ENCODE data around the gene DEPDC1B.

DNA sequence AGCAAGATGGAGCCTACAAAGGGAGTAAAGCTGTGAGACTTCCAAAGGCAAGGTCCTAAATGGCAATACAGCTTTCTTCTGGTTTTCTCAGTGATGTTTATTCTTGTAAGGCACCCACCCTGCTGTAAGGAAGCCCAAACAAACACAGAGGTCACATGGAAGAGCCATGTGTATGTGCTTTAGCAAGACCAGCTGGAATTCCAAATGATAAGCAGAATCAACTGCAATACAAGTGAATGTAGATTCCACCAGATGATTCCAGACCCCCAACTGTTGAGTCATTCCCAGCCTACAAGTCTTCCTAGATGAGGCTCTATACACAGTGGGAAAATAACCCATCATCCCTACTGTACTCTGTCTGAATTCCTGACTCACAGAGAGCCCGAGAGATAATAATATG, 122.8 kb downstream of the DEPDC1B start:
- TF ChIP-seq TAF1 (IDR thresholded peaks at IDR 0.05; ENCODE audit: borderline replicate concordance, low read depth, low read length), result no peak
- TF ChIP-seq POLR2A (IDR thresholded peaks at IDR 0.05; ENCODE audit: low read depth, low read length), result no peak

Measured in GM12892 (cell line).